IPS-15b (cell line): ENCODE measurements around the gene HOXC4.
A peak's percentile ranks its signal among the peaks of the same experiment; 100 is the strongest.

Source experiments
- H3K27me3 ChIP-seq: one replicate; pipeline ENCODE4 v1.6.1; 2013; ENCODE audit warnings: low read length; ENCODE audit not compliant: control insufficient read depth, insufficient read depth
- H3K36me3 ChIP-seq: one replicate; pipeline ENCODE4 v1.6.1; 2013; ENCODE audit warnings: low read length; ENCODE audit not compliant: control insufficient read depth, insufficient read depth
- H3K4me1 ChIP-seq: one replicate; pipeline ENCODE4 v1.6.1; 2013; ENCODE audit warnings: mild to moderate bottlenecking, low read length; ENCODE audit not compliant: control insufficient read depth, insufficient read depth
- H3K4me3 ChIP-seq: one replicate; pipeline ENCODE4 v1.5.1; 2013; ENCODE audit warnings: low read depth, low read length
- H3K9ac ChIP-seq: one replicate; pipeline ENCODE4 v1.6.1; 2013; ENCODE audit warnings: low read depth, mild to moderate bottlenecking, low read length
- H3K9me3 ChIP-seq: one replicate; pipeline ENCODE4 v1.6.1; 2013; ENCODE audit warnings: mild to moderate bottlenecking, low read length; ENCODE audit not compliant: control insufficient read depth, insufficient read depth

HOXC4 gene

GRCh38 chr12:54017878-54018467 is 35.7 kb upstream of the HOXC4 start:
- Histone ChIP-seq H3K9ac (no peak overlapping the region), H3K27me3 (peaks cover 96% of the 10 kb centered on the region)

GRCh38 chr12:54018468-54018984 is 35.1 kb upstream of the HOXC4 start:
- no peaks in the 10 kb centered on the region for H3K9me3 ChIP-seq
- H3K4me3 ChIP-seq, result peak overlapping the region; percentile 35
- H3K27me3 ChIP-seq, result peaks cover 96% of the 10 kb centered on the region
- no peaks in the 10 kb centered on the region for H3K36me3 ChIP-seq
- H3K9ac ChIP-seq, result no peak overlapping the region
- no peaks in the 10 kb centered on the region for H3K4me1 ChIP-seq

More at GRCh38 chr12:54017878-54018467, 35.7 kb upstream of the HOXC4 start:
- Histone ChIP-seq H3K36me3 (no peaks in the 10 kb centered on the region), H3K4me3 (peak overlapping the region; percentile 35), H3K9me3 (no peaks in the 10 kb centered on the region), H3K4me1 (no peaks in the 10 kb centered on the region)

- H3K36me3 ChIP-seq, result no peaks in the 10 kb centered on the region
- peaks cover 96% of the 10 kb centered on the region for H3K27me3 ChIP-seq
- no peaks in the 10 kb centered on the region for H3K4me1 ChIP-seq
- peak overlapping the region; percentile 26 for H3K4me3 ChIP-seq
- H3K9me3 ChIP-seq, result no peaks in the 10 kb centered on the region
- no peak overlapping the region for H3K9ac ChIP-seq
These were observed 34.4 kb upstream of the HOXC4 start for GRCh38 chr12:54019091-54019811.

- no peaks in the 10 kb centered on the region for H3K4me1 ChIP-seq
- peak overlapping the region; percentile 30 for H3K4me3 ChIP-seq
- no peak overlapping the region for H3K9ac ChIP-seq
- no peaks in the 10 kb centered on the region for H3K36me3 ChIP-seq
- no peaks in the 10 kb centered on the region for H3K9me3 ChIP-seq
- H3K27me3 ChIP-seq, result peaks cover 96% of the 10 kb centered on the region
These were observed 33.6 kb upstream of the HOXC4 start for GRCh38 chr12:54019924-54020590.

- H3K9me3 ChIP-seq, result no peaks in the 10 kb centered on the region
- H3K4me1 ChIP-seq, result no peaks in the 10 kb centered on the region
- H3K4me3 ChIP-seq, result peak overlapping the region; percentile 5
- peaks cover 96% of the 10 kb centered on the region for H3K27me3 ChIP-seq
- no peak overlapping the region for H3K9ac ChIP-seq
- H3K36me3 ChIP-seq, result no peaks in the 10 kb centered on the region
These were observed 32.8 kb upstream of the HOXC4 start for GRCh38 chr12:54020591-54021405.

- H3K9me3 ChIP-seq, result no peaks in the 10 kb centered on the region
- no peaks in the 10 kb centered on the region for H3K4me1 ChIP-seq
- no peak overlapping the region for H3K4me3 ChIP-seq
- no peaks in the 10 kb centered on the region for H3K36me3 ChIP-seq
- H3K9ac ChIP-seq, result no peak overlapping the region
- peaks cover 96% of the 10 kb centered on the region for H3K27me3 ChIP-seq
These were observed 32.1 kb upstream of the HOXC4 start for GRCh38 chr12:54021432-54022013.

GRCh38 chr12:54022960-54023884 is 30.4 kb upstream of the HOXC4 start:
- Histone ChIP-seq H3K27me3 (peaks cover 98% of the 10 kb centered on the region), H3K4me1 (no peaks in the 10 kb centered on the region), H3K9me3 (no peaks in the 10 kb centered on the region), H3K9ac (no peak overlapping the region), H3K4me3 (peak overlapping the region; percentile 11), H3K36me3 (no peaks in the 10 kb centered on the region)

GRCh38 chr12:54024127-54024526 is 29.5 kb upstream of the HOXC4 start:
- H3K36me3 ChIP-seq, result no peaks in the 10 kb centered on the region
- no peaks in the 10 kb centered on the region for H3K4me1 ChIP-seq
- no peaks in the 10 kb centered on the region for H3K9me3 ChIP-seq
- no peak overlapping the region for H3K4me3 ChIP-seq
- H3K9ac ChIP-seq, result no peak overlapping the region
- peaks cover 100% of the 10 kb centered on the region for H3K27me3 ChIP-seq

- Histone ChIP-seq H3K9ac (no peak overlapping the region), H3K27me3 (peaks cover 100% of the 10 kb centered on the region), H3K4me1 (no peaks in the 10 kb centered on the region), H3K4me3 (peak overlapping the region; percentile 18), H3K36me3 (no peaks in the 10 kb centered on the region), H3K9me3 (no peaks in the 10 kb centered on the region)
These were observed 28.9 kb upstream of the HOXC4 start for GRCh38 chr12:54024581-54025305.
